Measurements from ENCODE around the gene PARD6G.

PARD6G gene

DNA sequence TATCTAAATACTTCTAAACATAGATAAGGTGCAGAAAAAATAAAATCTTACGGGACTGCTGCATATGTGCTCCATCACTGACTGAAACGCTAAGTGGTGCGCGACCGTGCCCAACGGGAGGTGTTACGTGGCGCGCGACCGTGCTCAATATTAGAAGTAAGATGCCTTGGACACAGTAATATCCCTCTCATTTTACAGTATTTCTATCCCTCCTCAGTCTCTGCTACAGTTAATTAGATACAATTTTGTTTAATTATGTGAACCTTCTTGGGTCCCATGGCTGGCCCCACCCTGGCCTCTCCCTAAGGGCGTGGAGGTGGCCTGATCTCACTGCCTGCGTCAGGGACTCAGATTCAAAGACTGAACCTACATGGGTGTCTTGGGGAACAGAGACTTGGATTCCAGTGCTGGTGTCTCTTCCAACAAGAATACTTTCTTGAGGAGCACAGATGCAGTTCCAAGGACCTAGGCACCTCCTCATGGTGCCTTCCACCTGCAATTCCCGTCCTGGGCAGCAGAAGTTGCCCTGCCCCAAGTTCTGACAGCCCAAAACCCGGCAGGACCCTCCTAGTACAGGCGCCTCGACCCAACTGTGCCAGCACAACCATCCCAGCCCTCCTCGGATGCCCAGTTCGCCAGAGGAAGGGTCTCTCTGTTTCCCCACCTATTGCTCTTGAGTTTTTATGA lies 59.2 kb downstream of the PARD6G start:
- DNase-seq = no peak

DNA sequence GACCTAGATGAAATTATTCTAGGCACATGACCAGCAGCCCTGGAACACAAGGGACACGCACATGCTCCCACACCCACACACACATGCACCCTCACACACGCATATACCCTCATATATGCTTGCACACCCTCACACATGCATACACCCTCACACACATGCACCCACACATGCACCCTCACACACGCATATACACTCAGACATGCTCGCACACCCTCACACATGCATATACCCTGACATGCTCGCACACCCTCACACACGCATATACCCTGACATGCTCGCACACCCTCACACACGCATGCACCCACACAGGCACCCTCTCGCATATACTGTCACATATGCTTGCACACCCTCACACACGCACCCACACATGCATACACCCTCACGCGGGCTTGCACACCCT lies 61.8 kb downstream of the PARD6G start:
- no peak for DNase-seq

- DNase-seq = no peak
Measured at GRCh38 chr18:80184243-80184772, 63.0 kb downstream of the PARD6G start.

- no peak for DNase-seq
Measured at GRCh38 chr18:80183273-80184050, 63.9 kb downstream of the PARD6G start.

DNA sequence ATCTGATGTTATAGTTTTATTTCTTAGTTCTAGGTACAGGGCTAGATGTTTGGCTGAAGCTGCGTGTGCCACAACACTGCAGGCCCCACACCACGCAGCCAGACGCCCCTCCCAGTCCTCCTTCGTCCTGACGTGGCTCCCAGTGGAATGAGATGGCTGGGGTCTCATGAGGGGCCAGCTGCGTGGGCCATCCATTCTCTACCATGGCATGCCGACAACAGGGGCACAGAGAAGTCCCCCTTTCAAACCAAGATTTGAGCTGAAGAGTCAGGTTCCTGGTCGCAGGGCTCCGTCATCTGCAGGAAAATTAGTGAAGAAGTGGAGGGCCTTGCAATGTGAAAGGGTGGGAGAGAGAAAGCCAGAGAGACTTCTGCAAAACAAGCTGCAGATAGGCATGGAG lies 64.5 kb downstream of the PARD6G start:
- DNase-seq = no peak

GRCh38 chr18:80181642-80182461 lies 65.5 kb downstream of the PARD6G start:
- no peak for DNase-seq

- no peak for DNase-seq
Measured at GRCh38 chr18:80180778-80181564, 66.3 kb downstream of the PARD6G start.

- DNase-seq = no peak
Measured at GRCh38 chr18:80179857-80180558, 67.3 kb downstream of the PARD6G start.

DNA sequence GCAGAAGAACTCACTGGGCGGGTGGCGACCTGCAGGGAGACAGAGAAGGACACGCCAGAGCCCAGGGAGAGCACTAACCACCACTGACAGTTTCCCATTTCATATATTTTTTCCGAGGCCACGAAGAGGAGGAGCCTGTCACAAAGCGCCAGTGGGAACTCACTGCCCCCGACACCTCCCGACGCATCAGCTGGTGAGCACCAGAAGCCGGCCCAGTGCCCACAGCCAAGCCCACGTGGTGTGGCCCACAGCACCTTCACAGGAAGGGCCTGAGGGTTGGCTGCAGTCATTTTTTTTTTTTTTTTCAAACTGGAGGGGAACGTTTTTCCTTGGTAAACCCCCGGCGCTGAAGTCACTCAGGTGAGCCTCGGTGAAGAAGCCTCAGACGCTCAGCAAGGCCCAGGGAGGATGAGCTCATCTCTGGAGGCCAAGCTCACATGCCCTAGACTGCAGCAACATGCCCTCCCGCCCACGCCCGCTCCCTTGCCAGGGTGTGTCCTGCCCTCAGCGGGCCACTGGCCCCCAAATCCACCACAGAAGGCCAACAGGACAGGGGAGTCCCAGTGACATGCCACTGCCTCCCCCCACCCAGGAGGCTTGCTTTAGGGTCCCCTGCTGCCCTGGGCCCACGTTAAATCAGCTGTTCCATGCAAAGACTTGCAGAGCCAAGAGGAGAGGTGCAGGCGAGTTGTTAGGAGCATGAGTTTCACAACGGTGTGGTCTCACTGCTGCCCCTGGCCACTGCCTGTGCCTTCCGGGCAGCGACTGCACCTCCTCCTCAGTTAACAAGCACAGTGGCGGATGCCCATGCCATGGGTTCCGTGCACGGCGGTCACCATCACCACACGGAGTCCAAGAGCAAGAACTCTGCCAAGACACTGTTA lies 68.1 kb downstream of the PARD6G start:
- no peak for DNase-seq

DNA sequence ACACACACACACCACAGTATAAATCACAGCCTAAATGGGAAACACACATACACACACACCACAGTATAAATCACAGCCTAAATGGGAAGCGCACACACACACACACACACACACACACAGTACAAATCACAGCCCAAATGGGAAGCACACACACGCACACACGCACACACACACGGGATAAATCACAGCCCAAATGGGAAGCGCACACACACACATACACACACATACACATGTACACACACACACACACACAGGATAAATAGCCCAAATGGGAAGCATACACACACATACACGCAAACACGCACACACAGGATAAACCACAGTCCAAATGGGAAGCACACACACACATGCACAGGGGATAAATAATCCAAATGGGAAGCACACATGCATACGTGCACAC lies 70.2 kb downstream of the PARD6G start:
- no peak for DNase-seq

GRCh38 chr18:80176334-80177073 lies 70.8 kb downstream of the PARD6G start:
- no peak for DNase-seq

DNA sequence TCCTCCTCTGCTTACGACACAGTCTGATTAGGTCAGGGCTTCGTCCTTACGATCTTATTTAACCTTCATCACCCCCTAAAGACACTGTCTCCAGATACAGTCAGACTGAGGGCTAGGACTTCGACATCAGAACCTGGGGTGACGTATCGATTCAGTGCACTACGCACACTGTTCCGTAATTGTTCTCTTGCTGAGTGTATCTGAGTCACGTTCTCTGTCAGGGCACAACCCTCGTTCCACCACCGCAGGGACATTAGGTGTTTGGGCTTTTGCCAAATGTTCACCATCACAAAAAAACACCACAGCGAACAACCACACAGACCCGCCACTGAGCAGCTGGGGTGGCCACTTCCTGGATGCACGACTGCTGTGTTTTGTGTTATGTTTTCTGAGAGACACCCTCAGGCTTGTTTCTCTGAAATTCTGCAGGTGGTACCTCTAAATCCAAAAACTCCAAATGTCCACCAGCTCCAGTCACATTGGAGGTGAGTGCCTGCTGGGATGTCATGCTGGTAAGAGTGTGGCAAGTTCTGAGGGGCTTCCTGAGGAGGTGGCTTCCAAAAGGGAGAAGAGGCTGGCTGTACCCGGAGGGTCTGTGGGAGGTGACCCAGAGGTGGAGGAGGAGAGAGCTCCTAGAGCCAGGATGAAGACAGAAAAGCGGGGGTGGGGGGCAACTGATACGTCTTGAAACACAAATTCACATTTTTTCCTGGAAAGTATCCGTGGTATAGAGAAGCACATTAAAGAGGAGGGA lies 71.7 kb downstream of the PARD6G start:
- peak; percentile 59 for DNase-seq

- no peak for DNase-seq
Measured at GRCh38 chr18:80173060-80173459, 74.3 kb downstream of the PARD6G start.

DNA sequence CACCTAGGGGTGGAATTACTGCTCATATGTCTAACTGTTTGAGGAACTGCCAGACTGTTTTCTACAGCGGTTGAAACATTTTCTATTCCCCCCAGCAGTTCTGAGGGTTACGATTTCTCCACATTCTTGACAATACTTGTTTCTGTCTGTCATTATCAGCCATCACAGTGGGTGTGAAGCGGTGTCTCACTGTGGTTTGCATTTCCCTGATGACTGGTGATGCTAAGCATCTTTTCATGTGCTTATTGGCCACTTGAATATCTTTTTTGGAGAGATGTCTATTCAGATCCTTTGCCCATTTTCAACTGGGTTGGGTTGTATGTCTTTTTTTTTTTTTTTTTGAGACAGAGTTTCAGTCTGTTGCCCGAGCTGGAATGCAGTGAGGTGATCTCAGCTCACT lies 75.3 kb downstream of the PARD6G start:
- no peak for DNase-seq

DNA sequence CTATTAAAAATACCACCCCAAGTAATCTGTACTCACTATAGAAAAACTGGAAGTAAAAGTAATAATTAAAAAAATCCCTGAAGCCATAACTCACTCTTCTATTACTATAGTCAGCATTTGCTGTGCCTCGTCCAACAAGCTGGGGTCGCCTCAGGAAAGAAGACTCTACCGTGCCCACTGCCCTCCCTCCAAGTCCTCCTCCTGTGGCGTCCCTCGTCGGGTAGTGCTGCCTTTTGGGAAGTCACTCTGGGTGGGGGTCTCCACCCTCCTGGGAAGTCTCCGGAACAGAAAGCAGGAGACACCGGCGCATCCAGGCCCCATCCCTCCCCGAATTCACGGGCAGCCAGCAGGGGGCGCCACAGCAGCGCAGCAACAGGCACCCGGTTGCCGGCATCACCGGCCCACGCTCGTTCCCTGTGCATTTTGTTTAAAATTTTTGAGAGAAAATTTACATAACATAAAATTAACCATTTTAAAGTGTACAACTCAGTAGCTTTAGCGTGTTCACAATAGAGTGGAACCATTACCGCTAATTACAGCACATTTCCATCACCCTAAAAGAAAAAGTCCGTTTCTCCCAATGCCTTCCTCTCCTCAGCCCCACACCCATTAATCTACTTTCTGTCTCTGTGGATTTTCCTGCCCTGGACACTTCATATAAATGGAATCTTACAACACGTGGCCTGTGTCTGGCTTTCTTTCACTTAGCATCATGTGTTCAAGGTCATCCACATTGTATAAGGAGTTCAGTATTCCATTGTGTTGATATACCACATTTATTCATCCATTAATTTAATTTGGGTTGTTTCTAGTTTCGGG lies 76.1 kb downstream of the PARD6G start:
- peak; percentile 50 for DNase-seq

DNA sequence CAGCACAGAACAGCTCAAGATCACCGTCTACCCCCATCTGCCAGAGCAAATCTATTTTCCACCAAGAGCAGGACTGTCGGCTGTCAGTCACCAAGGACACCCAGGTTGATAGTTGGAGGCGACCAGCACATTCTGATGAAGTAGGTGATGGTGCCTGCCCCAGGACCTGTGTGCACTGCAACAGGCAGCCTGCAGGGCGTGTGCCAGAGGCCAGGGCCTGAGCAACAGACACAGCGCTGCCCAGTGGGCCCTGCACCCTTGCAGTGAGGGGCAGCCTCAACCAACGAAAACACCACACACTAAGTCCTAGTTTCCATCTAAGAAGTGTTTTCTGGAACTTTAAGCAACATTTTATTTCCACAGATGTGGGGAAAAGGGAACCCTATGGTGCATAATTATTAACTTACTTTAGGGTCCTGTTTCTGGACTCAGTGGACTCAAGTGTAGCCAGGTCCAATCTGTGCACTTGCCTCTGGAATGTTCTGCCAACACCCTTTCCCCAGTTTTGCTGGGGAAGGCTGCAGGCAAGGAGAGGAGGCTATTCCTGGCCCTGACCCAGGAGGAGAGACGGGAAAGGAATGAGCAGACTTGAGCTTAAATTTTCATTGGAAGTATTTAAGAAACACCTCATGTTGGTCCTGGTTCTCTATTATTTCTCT lies 76.8 kb downstream of the PARD6G start:
- DNase-seq = no peak

DNA sequence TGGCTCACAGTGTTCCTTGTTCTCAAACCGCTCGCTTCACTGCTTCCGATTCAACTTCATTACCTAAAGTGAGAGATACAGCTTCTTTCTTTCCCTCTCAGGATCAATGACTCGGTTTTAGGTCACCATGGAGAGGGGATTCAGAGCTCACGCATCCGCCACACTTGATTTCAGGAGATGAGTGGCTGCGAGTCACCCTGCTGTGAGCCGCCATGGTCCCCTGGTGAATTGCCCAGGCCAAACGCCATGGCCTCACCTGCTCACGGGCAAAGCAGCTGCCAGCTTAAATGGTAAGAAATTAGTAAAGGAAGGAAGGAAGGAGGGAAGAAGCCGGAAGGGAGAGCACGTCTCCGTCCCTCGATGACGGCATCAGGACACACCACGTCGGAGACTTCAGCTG lies 77.7 kb downstream of the PARD6G start:
- no peak for DNase-seq

DNA sequence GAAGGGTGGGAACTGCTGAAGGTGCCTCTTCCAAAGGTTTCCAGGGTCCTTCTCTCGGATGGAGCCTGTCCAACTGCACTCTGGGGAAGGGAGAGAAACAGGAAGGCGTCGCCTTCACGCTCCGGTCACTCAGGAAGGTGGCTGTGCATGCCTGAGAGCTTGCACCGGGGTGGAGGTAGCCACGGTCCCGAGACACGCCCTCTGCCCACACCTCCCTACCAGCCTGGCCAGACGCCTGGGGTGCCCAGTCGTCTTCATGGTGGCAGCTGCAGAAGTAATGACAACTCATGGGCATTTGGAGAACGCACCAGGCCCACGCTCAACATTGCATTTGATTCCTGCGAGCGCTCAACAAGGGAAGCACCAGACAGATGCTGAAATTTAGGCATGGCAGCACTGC lies 78.3 kb downstream of the PARD6G start:
- no peak for DNase-seq
